HEK293T (cell line): ENCODE measurements around the gene DMXL1.

Experiments
- BHLHE40 ChIP-seq: fragments of 450-650 bp; IDR thresholded peaks from 2 replicates; pipeline ENCODE4 v1.6.1; 2016; ENCODE audit warnings: mild to moderate bottlenecking, moderate library complexity, borderline replicate concordance
- ELF4 ChIP-seq: fragments of 450-650 bp; IDR thresholded peaks from 2 replicates; pipeline ENCODE4 v1.6.1; 2017; ENCODE audit warnings: antibody characterized with exemption
- FOXA1 ChIP-seq: fragments of 450-650 bp; IDR thresholded peaks from 2 replicates; pipeline ENCODE4 v1.6.1; 2016; ENCODE audit warnings: mild to moderate bottlenecking
- FOXK2 ChIP-seq: fragments of 450-650 bp; IDR thresholded peaks from 2 replicates; pipeline ENCODE4 v1.6.1; 2016; ENCODE audit warnings: mild to moderate bottlenecking
- FOXM1 ChIP-seq: fragments of 450-650 bp; IDR thresholded peaks from 2 replicates; pipeline ENCODE4 v1.6.1; 2017; ENCODE audit warnings: mild to moderate bottlenecking, borderline replicate concordance
- L3MBTL2 ChIP-seq: fragments of 450-650 bp; conservative IDR thresholded peaks from 2 replicates; pipeline ENCODE4 v1.6.1; 2016; ENCODE audit warnings: mild to moderate bottlenecking
- LEF1 ChIP-seq: fragments of 450-650 bp; IDR thresholded peaks from 2 replicates; pipeline ENCODE4 v1.6.1; 2017; ENCODE audit warnings: mild to moderate bottlenecking, borderline replicate concordance
- NFRKB ChIP-seq: fragments of 450-650 bp; IDR thresholded peaks from 2 replicates; pipeline ENCODE4 v1.6.1; 2016; ENCODE audit warnings: mild to moderate bottlenecking, moderate library complexity
- PKNOX1 ChIP-seq: fragments of 450-650 bp; IDR thresholded peaks from 2 replicates; pipeline ENCODE4 v1.6.1; 2016
- SP1 ChIP-seq: fragments of 450-650 bp; IDR thresholded peaks from 2 replicates; pipeline ENCODE4 v1.6.1; 2017
- SUZ12 ChIP-seq: fragments of 450-650 bp; IDR thresholded peaks from 2 replicates; pipeline ENCODE4 v1.6.1; 2016; ENCODE audit warnings: mild to moderate bottlenecking
- TARDBP ChIP-seq: fragments of 450-650 bp; IDR thresholded peaks from 2 replicates; pipeline ENCODE4 v1.6.1; 2016
- ZNF384 ChIP-seq: fragments of 450-650 bp; IDR thresholded peaks from 2 replicates; pipeline ENCODE4 v1.6.1; 2016

DNA sequence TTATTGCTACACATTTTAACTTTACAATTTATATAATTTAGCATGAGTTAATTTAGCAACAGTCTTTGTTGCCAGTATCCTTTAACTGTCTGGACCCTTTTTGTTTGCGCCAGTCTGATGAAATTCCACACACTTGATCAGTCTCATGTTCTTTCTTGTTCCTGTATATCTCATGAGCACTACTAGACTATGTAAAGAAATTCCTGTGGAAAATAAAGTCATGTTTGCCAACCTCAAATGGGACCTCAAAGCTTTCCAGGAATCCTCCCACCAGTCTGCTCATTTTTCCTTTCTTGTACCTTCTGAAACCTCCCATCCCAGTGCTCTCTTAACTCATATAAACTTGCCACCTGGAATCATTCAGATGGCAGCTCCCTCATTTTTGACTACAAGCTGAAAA is 8.0 kb downstream of the DMXL1 start:
- TF ChIP-seq FOXA1: no peak
- no peak for TF ChIP-seq ELF4
- TF ChIP-seq NFRKB: no peak
- TF ChIP-seq FOXK2: no peak
- TF ChIP-seq LEF1: no peak
- no peak for TF ChIP-seq L3MBTL2
- no peak for TF ChIP-seq TARDBP
- TF ChIP-seq ZNF384: no peak
- no peak for TF ChIP-seq SUZ12
- no peak for TF ChIP-seq SP1
- TF ChIP-seq PKNOX1: no peak
- no peak for TF ChIP-seq BHLHE40
- TF ChIP-seq FOXM1: no peak
